ENCODE results near the gene MICAL2. TPM values are rescaled to one million over a fixed set of nuclear protein-coding genes. Genes with fewer than 3 reads are reported as not detected.
A peak's percentile ranks its signal among the peaks of the same experiment; 100 is the strongest.

Gene MICAL2
- polyA plus RNA-seq, 2 of the 4 experiments (the other 2 are of a cell fraction), result 39.8 to 42.1 TPM

- Histone ChIP-seq H3K4me2 (no peak overlapping the region), H3K9me3 (no peaks in the 10 kb centered on the region), H3K27ac (peak overlapping the region; percentile 58 to 80; a peak in 3 of 6 replicates), H3K4me1 (peaks cover 17% of the 10 kb centered on the region), H3K4me3 (no peak overlapping the region)
- FAIRE-seq (no peak), ATAC-seq (no peak), DNase-seq (ENCODE audit: low read depth in 1 of 2, low spot score in 1 of 2) (no peak)
- ChIA-PET POLR2A (no interaction called here), CTCF (interaction anchor here (1.0 to 23.8 kb wide), 6 partner anchors 44 to 1253 kb away, joined by 3 to 664 read pairs (median 41); no protein-coding TSS in a partner anchor)
- 75% methylated on average over 4 of the region's 4 CpGs for WGBS (ENCODE audit: missing lambda C conversion rate)
- TF ChIP-seq ZNF302 (CRISPR knock-in tag; IDR thresholded peaks at IDR 0.05) (no peak), MYC (IDR thresholded peaks at IDR 0.05; ENCODE audit: borderline replicate concordance, low read length) (no peak), HOXB13 (CRISPR knock-in tag; IDR thresholded peaks at IDR 0.05; ENCODE audit: low read depth) (no peak), EHF (CRISPR knock-in tag; IDR thresholded peaks at IDR 0.05) (no peak), ATOH8 (CRISPR knock-in tag; IDR thresholded peaks at IDR 0.05; ENCODE audit: low read depth) (no peak), ELK1 (IDR thresholded peaks at IDR 0.05; ENCODE audit: low read depth, low read length) (no peak), ZFP36 (IDR thresholded peaks at IDR 0.05; ENCODE audit: borderline replicate concordance, partially characterized antibody) (no peak), NFE2L2 (conservative IDR thresholded peaks at IDR 0.05; ENCODE audit: low read length) (no peak), SREBF2 (IDR thresholded peaks at IDR 0.05) (no peak), HDAC2 (IDR thresholded peaks at IDR 0.05) (no peak), HES2 (IDR thresholded peaks at IDR 0.05) (no peak), KDM1A (IDR thresholded peaks at IDR 0.05; ENCODE audit: low read depth) (no peak), GATA3 (IDR thresholded peaks at IDR 0.05; ENCODE audit: borderline replicate concordance) (no peak), EHMT2 (IDR thresholded peaks at IDR 0.05; ENCODE audit: low read depth) (no peak), TP53 (CRISPR knock-in tag; IDR thresholded peaks at IDR 0.05) (no peak), BCL3 (IDR thresholded peaks at IDR 0.05) (no peak)
Observed at GRCh38 chr11:12279672-12280108, 169.3 kb downstream of the MICAL2 start.

GRCh38 chr11:12280199-12280837, 169.9 kb downstream of the MICAL2 start:
- ATAC-seq (no peak), DNase-seq (ENCODE audit: low read depth in 1 of 2, low spot score in 1 of 2) (no peak), FAIRE-seq (no peak)
- CTCF ChIA-PET, result interaction anchor here (1.3 to 23.8 kb wide), 23 partner anchors 8 to 492 kb away, joined by 3 to 664 read pairs (median 7); no protein-coding TSS in a partner anchor
- 90% methylated on average over 4 of the region's 4 CpGs for WGBS (ENCODE audit: missing lambda C conversion rate)
- no peaks in the 10 kb centered on the region for H3K9me3 ChIP-seq
- no peak overlapping the region for H3K4me3 ChIP-seq
- peak overlapping the region; percentile 58 to 80; a peak in 5 of 6 replicates for H3K27ac ChIP-seq
- no peak overlapping the region for H3K4me2 ChIP-seq
- POLR2A ChIA-PET, result interaction anchor here (0.6 kb wide), 1 partner anchor 145 kb away, joined by 3 read pairs; no protein-coding TSS in a partner anchor
- peaks cover 23% of the 10 kb centered on the region for H3K4me1 ChIP-seq
- TF ChIP-seq E2F6 (IDR thresholded peaks at IDR 0.05; ENCODE audit: borderline replicate concordance, low read depth) (no peak), SMC3 (IDR thresholded peaks at IDR 0.05) (no peak), NR3C1 (IDR thresholded peaks at IDR 0.05) (no peak), MAZ (IDR thresholded peaks at IDR 0.05; ENCODE audit: borderline replicate concordance, low read depth, low read length) (no peak), HOXB13 (CRISPR knock-in tag; IDR thresholded peaks at IDR 0.05; ENCODE audit: low read depth) (no peak), CBX2 (IDR thresholded peaks at IDR 0.05; ENCODE audit: borderline replicate concordance, low read depth) (no peak), EHMT2 (IDR thresholded peaks at IDR 0.05; ENCODE audit: low read depth) (no peak), KDM1A (IDR thresholded peaks at IDR 0.05; ENCODE audit: low read depth) (no peak), ELK1 (IDR thresholded peaks at IDR 0.05; ENCODE audit: low read depth, low read length) (no peak), JUNB (IDR thresholded peaks at IDR 0.05) (no peak), CEBPB (IDR thresholded peaks at IDR 0.05) (no peak), CTCF (IDR thresholded peaks at IDR 0.05) (no peak), ZSCAN20 (CRISPR knock-in tag; IDR thresholded peaks at IDR 0.05) (no peak), PHF8 (IDR thresholded peaks at IDR 0.05; ENCODE audit: borderline replicate concordance, low read depth) (no peak), SREBF2 (IDR thresholded peaks at IDR 0.05) (no peak), ATOH8 (CRISPR knock-in tag; IDR thresholded peaks at IDR 0.05; ENCODE audit: low read depth) (no peak), GATA3 (IDR thresholded peaks at IDR 0.05; ENCODE audit: borderline replicate concordance) (no peak), FOSL2 (IDR thresholded peaks at IDR 0.05) (no peak), FOSL2 (CRISPR knock-in tag; IDR thresholded peaks at IDR 0.05) (no peak)

All from A549 (cell line).